GM21447 (cell line): ENCODE measurements around the gene INHBA.

Source experiments
- ATAC-seq: cut with Tn5 transposase; IDR thresholded peaks from one replicate; pipeline ENCODE4 v1.9.1; 2021; ENCODE audit not compliant: unreplicated experiment

The INHBA gene

DNA sequence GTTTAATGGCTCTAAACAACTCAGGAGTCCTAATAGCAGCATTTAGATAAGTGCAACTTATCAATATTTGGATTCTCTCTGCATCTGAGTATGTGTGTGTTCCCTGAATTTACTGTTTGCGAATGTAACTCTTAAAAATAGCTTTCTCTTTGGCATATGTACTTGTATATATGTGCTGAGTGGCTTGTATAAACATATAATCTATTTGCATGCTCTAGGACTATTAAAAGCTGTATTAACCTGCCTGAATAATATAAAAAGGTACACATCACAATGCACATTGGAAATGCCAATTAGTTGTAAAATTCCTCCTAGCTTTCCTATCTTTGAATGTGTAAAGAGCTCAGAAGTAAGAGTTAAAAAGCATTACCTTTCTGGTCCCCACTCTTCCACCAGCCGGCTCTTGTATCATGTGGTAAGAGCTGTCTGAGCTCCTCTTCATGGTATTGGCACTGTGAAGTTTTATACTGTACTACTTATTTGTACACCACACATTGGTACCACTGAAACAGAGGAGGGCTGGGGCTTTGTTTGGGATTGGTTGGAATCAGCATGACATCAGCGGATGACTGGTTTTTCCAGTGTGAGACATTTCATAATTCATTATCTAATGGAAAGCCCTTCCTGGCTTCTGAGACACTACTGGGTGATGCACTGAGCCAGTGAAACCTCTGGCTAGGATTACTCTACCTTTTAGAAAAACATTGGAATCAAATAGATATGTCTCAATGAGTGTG, at the start of gene INHBA:
TSS of gene INHBA (minus strand) at position 456 of the 737 bp plus-strand sequence. CDS start 2,716 bp downstream, outside the sequence.
- ATAC-seq, result no peak

DNA sequence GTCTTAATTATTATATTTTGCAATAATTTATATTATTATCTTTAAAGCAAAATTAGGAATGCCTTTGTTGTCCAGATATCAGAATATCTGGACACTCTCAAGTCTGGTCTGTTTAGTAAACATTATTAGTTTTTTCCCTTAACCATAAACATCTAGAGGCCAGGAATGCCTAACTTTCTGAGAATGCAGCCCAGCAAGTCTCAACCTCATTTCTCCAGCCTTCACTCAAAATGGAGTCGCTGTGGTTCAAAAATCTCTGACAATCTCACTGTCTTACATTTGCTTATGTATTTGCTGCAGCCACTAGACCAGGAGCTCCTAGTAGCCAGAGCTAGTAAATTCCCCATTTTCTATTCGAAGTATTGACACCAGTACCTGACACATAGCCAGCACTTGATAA, 49.7 kb upstream of the INHBA start:
- no peak for ATAC-seq

- ATAC-seq, result no peak
Measured at GRCh38 chr7:41750661-41751540, 48.0 kb upstream of the INHBA start.

- ATAC-seq, result no peak
Measured at GRCh38 chr7:41747961-41748360, 45.1 kb upstream of the INHBA start.

DNA sequence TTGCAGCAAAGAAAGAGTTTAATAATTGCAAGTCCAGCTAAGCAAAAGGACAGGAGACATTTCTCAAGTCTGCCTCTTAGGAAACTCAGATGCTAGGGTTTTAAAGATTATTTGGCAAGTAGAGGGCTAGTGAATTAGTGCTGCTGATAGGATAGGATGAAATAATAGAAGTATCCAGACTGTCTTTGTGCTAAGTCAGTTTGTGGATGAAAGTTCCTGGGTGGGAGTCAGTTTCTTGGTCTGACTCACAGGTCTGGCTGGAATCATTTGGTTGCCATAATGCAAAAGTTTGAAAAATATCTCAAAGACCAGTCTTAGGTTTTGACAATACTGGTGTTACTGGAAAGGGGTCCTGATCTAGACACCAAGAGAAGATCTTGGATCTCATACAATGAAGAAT, 42.6 kb upstream of the INHBA start:
- no peak for ATAC-seq

DNA sequence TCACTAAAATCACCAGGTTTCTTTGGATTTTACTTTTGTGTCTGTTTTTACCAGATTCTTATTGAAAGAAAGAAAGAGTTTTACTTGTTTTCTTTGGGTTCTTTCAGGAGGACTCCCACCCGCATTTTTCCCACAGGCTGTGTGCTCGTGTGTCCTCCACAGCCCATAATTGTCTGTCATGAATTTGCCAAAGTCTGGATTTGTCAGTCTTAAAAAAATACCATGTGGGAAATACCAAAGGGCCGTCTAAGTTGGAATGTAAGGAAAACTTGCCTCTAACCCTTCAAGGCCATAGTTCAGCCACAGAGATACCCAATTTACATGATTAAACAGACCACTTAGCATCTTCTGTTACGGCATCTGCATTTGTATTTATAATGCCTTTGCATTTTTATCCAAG, 41.3 kb upstream of the INHBA start:
- no peak for ATAC-seq

DNA sequence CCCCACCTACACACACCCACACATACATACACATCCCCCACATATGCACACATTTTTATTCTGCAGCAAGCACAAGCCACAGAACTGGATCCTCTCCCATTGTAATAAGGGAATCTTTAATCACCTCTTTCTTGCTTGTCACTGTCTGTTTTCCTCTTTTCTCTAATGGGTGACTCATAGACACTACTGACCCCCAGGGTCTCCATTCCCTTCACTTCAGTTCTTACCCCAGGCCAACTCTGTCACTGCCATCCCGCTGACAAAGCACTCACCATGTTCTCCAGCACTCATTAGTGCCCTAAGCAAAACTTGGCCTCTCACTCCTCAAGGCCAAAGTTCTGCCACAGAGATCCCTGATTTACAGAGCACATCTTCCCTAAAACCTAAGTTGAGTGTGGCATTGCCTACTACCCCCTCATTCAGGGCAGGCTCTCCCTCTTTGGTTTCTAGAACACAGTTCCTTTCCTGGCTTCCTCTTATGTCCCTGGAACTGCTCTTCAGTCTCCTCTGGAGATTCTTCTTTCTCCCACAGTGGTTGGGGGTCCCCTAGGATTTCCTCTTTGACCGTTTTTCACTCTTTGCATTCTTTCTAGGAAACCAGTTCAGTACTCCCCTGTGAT, 39.6 kb upstream of the INHBA start:
- ATAC-seq, result no peak

DNA sequence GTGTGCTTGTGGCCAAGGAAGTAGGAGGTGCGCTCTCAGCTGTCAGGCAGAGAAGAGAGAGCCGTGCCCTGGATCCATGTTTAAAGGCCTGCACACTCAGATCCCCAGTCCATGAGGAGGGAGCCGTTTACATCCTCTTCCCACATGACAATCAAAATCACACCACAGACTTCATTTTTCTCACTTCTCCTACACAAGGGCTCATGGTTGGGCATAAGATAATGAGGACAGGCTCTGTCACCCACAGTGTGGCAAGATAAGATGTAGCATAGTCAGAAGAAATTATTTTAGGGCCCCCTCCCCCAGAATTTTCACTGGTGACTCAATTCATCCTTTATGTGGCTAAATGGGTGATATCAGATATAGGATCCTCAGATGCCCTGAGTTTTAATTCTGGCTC, 35.9 kb upstream of the INHBA start:
- no peak for ATAC-seq

DNA sequence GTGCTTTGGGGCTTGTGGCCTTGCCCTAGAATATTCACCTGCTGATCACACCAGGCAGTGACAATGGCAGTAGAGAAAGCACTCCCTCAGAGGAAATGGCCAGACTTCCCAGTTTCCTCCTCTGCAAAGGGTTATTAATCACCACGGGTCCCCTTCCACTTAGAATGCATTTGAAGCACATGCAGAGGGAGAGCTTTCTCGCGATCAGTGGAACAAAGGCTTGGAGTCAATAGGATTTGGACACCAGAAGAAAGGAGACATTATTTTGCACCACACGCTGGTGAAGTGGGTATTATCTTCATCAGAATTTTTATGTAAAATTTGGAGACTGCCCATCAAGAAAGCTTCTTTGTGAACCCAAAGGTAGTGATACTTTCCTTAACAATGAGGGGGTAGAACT, 35.4 kb upstream of the INHBA start:
- ATAC-seq, result no peak

DNA sequence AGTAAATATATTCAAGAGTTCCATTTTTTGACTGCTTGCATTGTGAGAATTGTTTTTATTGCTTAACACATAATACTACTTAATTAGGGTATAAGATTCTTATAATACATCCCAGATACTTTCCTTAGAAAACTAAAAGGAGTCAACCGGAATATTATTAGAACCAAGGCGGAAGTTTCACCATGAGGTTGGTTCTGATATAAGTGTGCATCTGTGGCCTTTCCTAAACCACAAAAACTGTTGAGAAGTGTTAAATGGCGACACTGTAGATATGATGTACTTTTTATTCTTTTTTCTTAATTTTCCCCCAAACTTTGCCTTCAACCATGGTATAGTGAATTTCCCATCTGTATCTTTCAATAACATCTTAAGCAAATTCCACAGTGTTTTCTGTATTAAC, 32.3 kb upstream of the INHBA start:
- no peak for ATAC-seq

DNA sequence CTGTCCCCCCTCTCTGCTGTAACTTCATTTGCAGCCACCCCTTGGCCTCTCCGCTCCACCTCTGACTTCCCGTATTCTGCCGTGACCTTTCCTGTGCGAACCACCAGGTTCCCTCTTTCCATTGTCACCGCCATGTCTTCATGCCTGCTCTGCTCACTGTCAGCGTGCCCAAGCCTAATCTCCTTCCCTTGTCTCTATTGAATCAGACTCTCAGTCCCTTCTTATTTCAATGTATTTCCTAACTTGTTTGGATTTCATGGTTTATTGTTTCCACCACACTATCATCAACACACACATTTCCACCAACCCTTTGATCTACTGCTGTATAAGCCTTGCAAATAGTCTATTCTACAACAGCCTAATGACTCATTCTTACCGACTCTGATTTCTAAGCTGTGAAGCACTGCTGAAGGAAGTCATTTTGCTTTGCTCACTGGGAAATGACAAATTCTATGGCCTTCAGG, 30.0 kb upstream of the INHBA start:
- no peak for ATAC-seq

GRCh38 chr7:41732436-41732785, 29.5 kb upstream of the INHBA start:
- ATAC-seq, result no peak

GRCh38 chr7:41731493-41732435, 28.9 kb upstream of the INHBA start:
- peak; percentile 97 for ATAC-seq

DNA sequence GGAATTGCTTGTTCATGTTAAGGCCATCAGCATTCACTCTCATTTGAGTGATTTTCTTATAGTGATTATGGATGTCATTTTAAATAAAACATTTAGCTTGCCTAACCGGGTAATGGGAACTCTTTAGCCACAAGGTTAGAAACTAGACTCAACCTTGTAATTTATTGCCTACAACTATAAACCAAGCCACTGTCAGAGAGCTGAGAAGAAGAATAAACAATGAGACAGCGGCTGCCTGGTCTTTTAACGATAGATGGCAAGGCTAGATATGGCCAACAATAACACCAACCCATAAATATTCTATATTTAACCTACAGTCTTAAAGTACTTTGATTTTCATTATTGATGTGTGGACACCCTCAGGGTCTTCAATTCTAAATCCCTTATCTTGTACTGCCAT, 27.8 kb upstream of the INHBA start:
- no peak for ATAC-seq

- ATAC-seq, result no peak
Measured at GRCh38 chr7:41730161-41730560, 27.3 kb upstream of the INHBA start.

GRCh38 chr7:41729059-41729458, 26.2 kb upstream of the INHBA start:
- no peak for ATAC-seq

GRCh38 chr7:41725013-41725412, 22.1 kb upstream of the INHBA start:
- ATAC-seq, result no peak

DNA sequence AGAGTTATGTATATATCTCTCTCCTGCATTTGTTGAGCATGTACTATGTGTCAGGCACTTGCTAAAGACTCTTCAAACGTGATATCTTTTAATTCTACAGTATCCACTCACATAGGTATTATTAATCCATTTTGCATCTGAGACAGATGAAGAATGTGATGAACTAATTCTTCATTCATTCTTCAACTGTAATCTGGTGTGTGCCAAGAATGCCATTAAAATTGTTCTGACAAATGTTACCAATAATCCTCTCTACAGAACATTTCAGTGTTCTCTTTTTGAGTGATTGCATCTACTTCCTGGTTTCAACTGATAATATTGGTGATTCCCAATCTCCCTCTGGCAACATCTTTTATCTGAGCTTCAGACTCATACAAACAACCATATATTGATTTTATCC, 18.0 kb upstream of the INHBA start:
- ATAC-seq, result no peak

DNA sequence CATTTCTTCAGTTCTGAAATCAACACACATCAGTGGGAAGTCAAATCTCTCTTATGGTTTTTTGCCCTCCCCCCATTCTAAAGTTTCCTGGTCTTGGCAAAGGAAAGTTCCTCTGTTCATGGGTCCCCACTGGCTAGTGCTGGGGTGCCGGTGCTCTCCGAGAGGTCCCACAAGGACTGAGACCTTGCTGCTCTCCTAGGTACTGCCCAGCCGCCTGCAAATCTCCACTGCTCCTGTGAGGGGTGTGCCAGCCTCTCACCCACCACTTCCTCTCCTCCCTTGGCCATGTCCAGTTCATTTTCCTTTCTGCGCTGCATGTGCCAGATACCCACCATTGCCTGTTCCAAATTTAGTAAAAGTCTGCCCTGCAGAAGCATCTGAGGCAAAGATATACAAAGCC, 17.2 kb upstream of the INHBA start:
- ATAC-seq, result no peak

DNA sequence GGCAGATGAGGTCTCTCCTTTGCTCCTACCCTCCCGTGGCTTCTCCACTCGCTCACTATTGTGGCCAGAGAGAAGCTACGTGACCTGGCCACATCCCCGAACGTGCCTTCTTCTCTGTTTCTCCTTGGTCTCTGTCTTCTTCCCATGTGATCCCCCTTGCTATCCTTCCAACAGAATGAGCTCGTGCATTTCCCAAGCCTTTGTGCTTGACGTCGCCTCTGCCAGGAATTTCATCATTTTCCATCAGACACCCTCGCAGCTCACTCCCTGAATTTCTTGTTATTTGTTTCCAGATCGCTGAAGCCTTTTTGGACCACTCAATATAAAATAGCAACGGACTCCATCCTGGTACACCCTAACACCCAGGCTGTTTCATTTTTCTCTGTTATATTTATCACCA, 13.8 kb upstream of the INHBA start:
- ATAC-seq, result no peak

- ATAC-seq, result no peak
Measured at GRCh38 chr7:41715000-41715399, 12.1 kb upstream of the INHBA start.
